Endothelial cell of umbilical vein (primary cell): ENCODE measurements around the gene HTR3B. TPM values are rescaled to one million over a fixed set of nuclear protein-coding genes. Genes with fewer than 3 reads are reported as not detected.

Experiments
- BruUV-seq: library from RNA; stranded (reverse); fragments of 400-500 nt; replicated peaks from 2 replicates; lab custom pipeline; 2021; lab: Mats Ljungman, UMichigan
- CTCF ChIA-PET: fragments of 300-600, 350-600 bp; sonication (Branson Sonifier 250); formaldehyde crosslinking; loops from one replicate; lab custom pipeline; 2021; ENCODE audit warnings: antibody characterized with exemption, inconsistent platforms; lab: Charles Lee
- POLR2A ChIA-PET: fragments of 300-600, 350-600 bp; sonication (Branson Sonifier 250); formaldehyde crosslinking; loops from one replicate; lab custom pipeline; 2021; ENCODE audit warnings: antibody characterized with exemption, inconsistent platforms; lab: Charles Lee
- DNase-seq: peaks from one replicate; pipeline ENCODE4 v3.0.0-alpha.2; 2011; ENCODE audit warnings: low read depth, low spot score
- FAIRE-seq: peaks from 2 replicates; lab custom pipeline; 2011; peaks lifted over from hg19 to GRCh38; lab: Jason Lieb, UNC
- H2AFZ ChIP-seq: 2 replicates; pipeline ENCODE4 v1.6.0; 2012; ENCODE audit warnings: low read depth, low read length, control low read depth, inconsistent platforms
- H3K27ac ChIP-seq: 2 replicates; pipeline ENCODE4 v1.5.1; 2011; ENCODE audit warnings: low read depth, mild to moderate bottlenecking, control low read depth, low read length, moderate library complexity; ENCODE audit not compliant: insufficient read depth
- H3K27me3 ChIP-seq, 2 experiments: 2 replicates each; pipeline versions ENCODE4 v1.6.0 to v1.6.1; 2011; ENCODE audit warnings: low read length in 2 of 2, mixed read lengths in 1 of 2; ENCODE audit not compliant: control insufficient read depth in 2 of 2, insufficient read depth in 2 of 2
- H3K36me3 ChIP-seq, 2 experiments: 2 replicates in 1 of 2; 3 replicates in 1 of 2; pipeline ENCODE4 v1.5.1; 2011; ENCODE audit warnings: low read length in 2 of 2, mild to moderate bottlenecking in 1 of 2, moderate library complexity in 1 of 2; ENCODE audit not compliant: control insufficient read depth in 2 of 2, insufficient read depth in 2 of 2; ENCODE audit errors: extremely low read depth in 1 of 2
- H3K4me1 ChIP-seq: 3 replicates; pipeline ENCODE4 v1.5.1; 2011; ENCODE audit warnings: mild to moderate bottlenecking, low read length; ENCODE audit not compliant: control insufficient read depth, insufficient read depth; ENCODE audit errors: extremely low read depth
- H3K4me2 ChIP-seq: 2 replicates; pipeline ENCODE4 v1.6.1; 2011; ENCODE audit warnings: low read length, control low read depth, mixed read lengths; ENCODE audit not compliant: insufficient read depth
- H3K4me3 ChIP-seq, 3 experiments: fragments of 200-600 bp in 1 of 3; sonication (generic), shearing (Covaris generic) in 1 of 3; replicated peaks in 1 of 3; 2 replicates each; pipeline ENCODE4 v1.5.1; 2011 to 2016; ENCODE audit warnings: control low read depth in 3 of 3, low read length in 3 of 3, mild to moderate bottlenecking in 2 of 3, inconsistent platforms in 1 of 3, low read depth in 1 of 3, moderate library complexity in 1 of 3; ENCODE audit not compliant: insufficient read depth in 1 of 3
- H3K79me2 ChIP-seq: 2 replicates; pipeline ENCODE4 v1.6.0; 2012; ENCODE audit warnings: low read length, inconsistent platforms; ENCODE audit not compliant: control insufficient read depth, insufficient read depth
- H3K9ac ChIP-seq: replicated peaks from 2 replicates; pipeline ENCODE3; 2011; ENCODE audit warnings: low read length, control low read depth; ENCODE audit not compliant: insufficient read depth; ENCODE audit errors: extremely low read depth
- H3K9me1 ChIP-seq: replicated peaks from 3 replicates; pipeline ENCODE4 v1.6.0; 2011; ENCODE audit warnings: mild to moderate bottlenecking, low read length; ENCODE audit not compliant: control insufficient read depth, insufficient read depth; ENCODE audit errors: extremely low read depth
- H3K9me3 ChIP-seq: replicated peaks from 2 replicates; pipeline ENCODE4 v1.5.1; 2012; ENCODE audit warnings: low read length, inconsistent platforms; ENCODE audit not compliant: control insufficient read depth, insufficient read depth
- H4K20me1 ChIP-seq: replicated peaks from 2 replicates; pipeline ENCODE3; 2011; ENCODE audit warnings: mild to moderate bottlenecking, low read length; ENCODE audit not compliant: control insufficient read depth, insufficient read depth; ENCODE audit errors: extremely low read depth
- EZH2 ChIP-seq: IDR thresholded peaks from 2 replicates; pipeline ENCODE4 v1.6.1; 2012; ENCODE audit warnings: borderline replicate concordance, low read depth, mild to moderate bottlenecking, moderate library complexity, low read length, inconsistent platforms; ENCODE audit not compliant: severe bottlenecking
- FOS ChIP-seq: IDR thresholded peaks from 2 replicates; pipeline ENCODE4 v1.6.1; 2011; ENCODE audit warnings: mild to moderate bottlenecking, low read length, moderate library complexity, borderline replicate concordance; ENCODE audit not compliant: insufficient read depth
- GATA2 ChIP-seq: IDR thresholded peaks from 2 replicates; pipeline ENCODE4 v1.7.0; 2011; ENCODE audit warnings: low read depth, mild to moderate bottlenecking, moderate library complexity, mixed read lengths, low read length; ENCODE audit not compliant: insufficient read length, insufficient read depth
- JUN ChIP-seq: IDR thresholded peaks from 2 replicates; pipeline ENCODE4 v1.6.1; 2011; ENCODE audit warnings: borderline replicate concordance, low read depth; ENCODE audit not compliant: insufficient read length, insufficient read depth
- MAX ChIP-seq: IDR thresholded peaks from 2 replicates; pipeline ENCODE4 v1.6.1; 2011; ENCODE audit not compliant: insufficient read depth, insufficient read length
- MYC ChIP-seq: IDR thresholded peaks from one replicate; pipeline ENCODE4 v1.6.1; 2011; ENCODE audit warnings: mild to moderate bottlenecking, low read depth, low read length
- POLR2A ChIP-seq: IDR thresholded peaks from 2 replicates; pipeline ENCODE4 v1.6.1; 2012; ENCODE audit warnings: low read depth, mild to moderate bottlenecking, control low read depth, low read length
- POLR2AphosphoS5 ChIP-seq: IDR thresholded peaks from 2 replicates; pipeline ENCODE4 v1.6.1; 2012; ENCODE audit warnings: low read depth, mild to moderate bottlenecking, control low read depth, low read length, moderate library complexity; ENCODE audit not compliant: insufficient read depth
- dilution Hi-C: fragments of 300-500 bp; cut with MboI; formaldehyde crosslinking; loops from one replicate; pipeline ENCODE4 v1.15.0; 2019; ENCODE audit warnings: low sequenced_read_pairs; ENCODE audit not compliant: extremely low pct_ligation_motif_present
- intact Hi-C: fragments of 100-400 bp; cut with micrococcal nuclease; formaldehyde crosslinking; loops from one replicate; pipeline ENCODE4 v1.10.0; 2022
- polyA plus RNA-seq, 4 experiments: library from polyadenylated mRNA; depleted of rRNA in 3 of 4; stranded (reverse) in 3 of 4; unstranded in 1 of 4; fragments of >200 nt; gene quantifications; 2 replicates each; pipeline versions ENCODE4 v1.2.1 to v1.2.3, GENCODE V29; 2011 to 2012; ENCODE audit warnings: missing spikeins in 1 of 4
- total RNA-seq: library from RNA; stranded (reverse); gene quantifications from 2 replicates; pipeline ENCODE4 v1.2.3, GENCODE V29; 2021
- TF ChIP-seq, protein P1 (sequence below), 2 donors: IDR thresholded peaks; 1 replicate in 1 of 2; 2 replicates in 1 of 2; pipeline ENCODE4 v1.5.1; 2011; ENCODE audit warnings: low read length in 2 of 2, mild to moderate bottlenecking in 2 of 2, moderate library complexity in 2 of 2, control low read depth in 1 of 2, inconsistent platforms in 1 of 2, low read depth in 1 of 2; ENCODE audit not compliant: insufficient read depth in 1 of 2; ENCODE audit errors: extremely low read depth in 1 of 2

The HTR3B gene
- total and polyA plus RNA-seq, 2 donors (not counting 3 experiments of a cell fraction or from before 2014, with no cell fraction given), result not detected

DNA sequence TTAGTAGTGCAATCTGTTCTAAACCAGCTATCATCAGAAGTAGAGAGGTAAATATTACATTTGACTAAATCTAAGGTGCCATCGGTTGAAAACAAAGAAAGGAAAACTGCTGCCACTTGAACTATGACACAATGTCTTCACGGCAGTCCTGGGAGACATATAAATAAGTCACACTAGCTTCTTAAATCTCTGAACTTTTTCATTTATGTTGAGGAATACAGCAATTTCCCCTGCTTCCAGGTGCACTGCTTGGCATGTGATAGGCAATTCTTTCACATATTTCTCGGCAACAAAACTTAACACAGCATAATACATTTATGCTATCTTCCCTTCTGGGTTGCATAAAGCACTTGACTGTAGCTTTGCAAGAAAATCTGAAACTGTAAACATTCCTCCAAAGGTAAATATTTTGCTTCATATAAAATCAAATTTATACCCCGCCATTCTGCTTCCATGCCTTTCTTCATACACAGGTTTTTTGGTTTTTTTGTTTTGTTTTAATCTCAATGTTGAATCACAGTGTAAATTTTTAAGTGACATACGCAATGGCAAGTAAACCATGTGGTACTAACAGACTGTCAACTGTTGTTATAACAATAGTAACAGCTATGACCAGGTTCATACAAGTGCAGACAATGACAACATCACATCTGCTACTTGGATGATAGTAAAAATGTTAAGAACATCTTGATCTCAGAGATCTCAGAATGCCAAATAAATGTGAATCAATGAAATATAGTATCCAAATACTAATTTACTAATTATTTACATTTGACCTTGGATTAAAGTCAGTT is 47.4 kb upstream of the HTR3B start:
- Histone ChIP-seq H4K20me1 (no peaks in the 10 kb centered on the region), H3K4me3 (no peak overlapping the region), H3K27ac (no peak overlapping the region), H3K36me3 (peaks cover 0 to 3% of the 10 kb centered on the region in 2 experiments), H3K4me1 (peaks cover 5% of the 10 kb centered on the region), H3K9me3 (no peaks in the 10 kb centered on the region), H2AFZ (no peak overlapping the region), H3K9ac (no peak overlapping the region), H3K9me1 (peaks cover 2% of the 10 kb centered on the region), H3K27me3 (no peaks in the 10 kb centered on the region), H3K79me2 (peaks cover 3% of the 10 kb centered on the region), H3K4me2 (peak overlapping the region; percentile 14)
- intact Hi-C loops, result no loop called here
- TF ChIP-seq, protein P1, sequence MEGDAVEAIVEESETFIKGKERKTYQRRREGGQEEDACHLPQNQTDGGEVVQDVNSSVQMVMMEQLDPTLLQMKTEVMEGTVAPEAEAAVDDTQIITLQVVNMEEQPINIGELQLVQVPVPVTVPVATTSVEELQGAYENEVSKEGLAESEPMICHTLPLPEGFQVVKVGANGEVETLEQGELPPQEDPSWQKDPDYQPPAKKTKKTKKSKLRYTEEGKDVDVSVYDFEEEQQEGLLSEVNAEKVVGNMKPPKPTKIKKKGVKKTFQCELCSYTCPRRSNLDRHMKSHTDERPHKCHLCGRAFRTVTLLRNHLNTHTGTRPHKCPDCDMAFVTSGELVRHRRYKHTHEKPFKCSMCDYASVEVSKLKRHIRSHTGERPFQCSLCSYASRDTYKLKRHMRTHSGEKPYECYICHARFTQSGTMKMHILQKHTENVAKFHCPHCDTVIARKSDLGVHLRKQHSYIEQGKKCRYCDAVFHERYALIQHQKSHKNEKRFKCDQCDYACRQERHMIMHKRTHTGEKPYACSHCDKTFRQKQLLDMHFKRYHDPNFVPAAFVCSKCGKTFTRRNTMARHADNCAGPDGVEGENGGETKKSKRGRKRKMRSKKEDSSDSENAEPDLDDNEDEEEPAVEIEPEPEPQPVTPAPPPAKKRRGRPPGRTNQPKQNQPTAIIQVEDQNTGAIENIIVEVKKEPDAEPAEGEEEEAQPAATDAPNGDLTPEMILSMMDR (IDR thresholded peaks at IDR 0.05; ENCODE audit: extremely low read depth in 1 of 2, insufficient read depth in 1 of 2, low read depth in 1 of 2, low read length in 2 of 2), result no peak
- no peak for TF ChIP-seq FOS
- TF ChIP-seq MAX, result no peak
- TF ChIP-seq POLR2A, result no peak
- no peak for TF ChIP-seq MYC
- TF ChIP-seq GATA2, result no peak
- TF ChIP-seq POLR2AphosphoS5, result no peak
- no peak for TF ChIP-seq EZH2
- TF ChIP-seq JUN, result no peak
- POLR2A ChIA-PET, result interaction anchor here (0.5 kb wide), 1 partner anchor 84 kb away, joined by 3 read pairs; no protein-coding TSS in a partner anchor
- dilution Hi-C loops, result no loop called here
- FAIRE-seq, result no peak
- CTCF ChIA-PET, result interaction anchor here (1.2 to 1.6 kb wide), 2 partner anchors 39 to 51 kb away, joined by 3 to 5 read pairs; no protein-coding TSS in a partner anchor
- no TSS peak for BruUV-seq
- peak; percentile 54 for DNase-seq
